Left cardiac atrium (tissue), 4 donors: Measurements from ENCODE around the gene RBL1. TPM values are rescaled to one million over a fixed set of nuclear protein-coding genes. Genes with fewer than 3 reads are reported as not detected.
"Not testable (repeated sequence)": the region's sequence is repeated elsewhere in the genome, so short reads cannot be mapped to it uniquely, and the experiment has no call there.

ENCODE experiments used
- ATAC-seq, 2 donors: fragments of 200-7000 bp; cut with Tn5 transposase; one replicate each; pipeline ENCODE4 v1.9.1; 2020; ENCODE audit warnings: mild to moderate bottlenecking in 2 of 2, moderate library complexity in 2 of 2
- DNase-seq: peaks from one replicate; pipeline ENCODE4 v3.0.0-alpha.2; 2020
- intact Hi-C, 2 donors: fragments of 100-400 bp; cut with DNase I; formaldehyde crosslinking; loops; one replicate each; pipeline versions ENCODE4 v1.14.1 to v1.15.1; 2022 to 2023
- total RNA-seq, 2 donors: library from RNA; stranded (reverse); fragmentation: NEBNext Ultra II Directional; extraction: Animal tissue kit (Norgen Biotek cat#: 25700); gene quantifications; one replicate each; pipeline ENCODE4 v1.2.1, GENCODE V29; 2021
- donor health status: DM: no; HTN: yes; CAD: no.
- donor health status: DM: no; HTN: yes; CAD: no; lungs with severe emphysema.
- donor health status: DM: yes; HTN: yes; CAD: no.
- donor health status: Dilated cardiomyopathy.

The RBL1 gene
- total RNA-seq, 2 donors from 2014 or later = 3.8 to 6.0 TPM

DNA sequence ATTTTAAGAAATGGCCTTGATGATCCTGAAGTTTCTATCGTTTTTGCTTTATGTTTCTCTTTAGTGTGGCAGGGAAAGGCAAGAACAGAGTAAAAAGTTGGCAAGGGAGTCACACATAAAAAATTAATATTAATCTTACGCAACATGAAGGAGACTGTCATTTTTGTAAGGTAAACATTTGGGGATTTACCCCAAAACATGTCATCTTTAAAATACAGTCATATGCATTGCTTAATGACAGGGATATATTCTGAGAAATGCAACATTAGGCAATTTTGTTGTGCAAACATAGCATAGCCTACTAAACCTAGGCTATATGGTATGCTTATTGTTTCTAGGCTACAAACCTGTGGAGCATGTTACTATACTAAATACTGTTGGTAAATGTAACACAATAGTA lies 5.4 kb downstream of the RBL1 start:
- intact Hi-C loops = no loop called here
- ATAC-seq (no peak), DNase-seq (no peak)

DNA sequence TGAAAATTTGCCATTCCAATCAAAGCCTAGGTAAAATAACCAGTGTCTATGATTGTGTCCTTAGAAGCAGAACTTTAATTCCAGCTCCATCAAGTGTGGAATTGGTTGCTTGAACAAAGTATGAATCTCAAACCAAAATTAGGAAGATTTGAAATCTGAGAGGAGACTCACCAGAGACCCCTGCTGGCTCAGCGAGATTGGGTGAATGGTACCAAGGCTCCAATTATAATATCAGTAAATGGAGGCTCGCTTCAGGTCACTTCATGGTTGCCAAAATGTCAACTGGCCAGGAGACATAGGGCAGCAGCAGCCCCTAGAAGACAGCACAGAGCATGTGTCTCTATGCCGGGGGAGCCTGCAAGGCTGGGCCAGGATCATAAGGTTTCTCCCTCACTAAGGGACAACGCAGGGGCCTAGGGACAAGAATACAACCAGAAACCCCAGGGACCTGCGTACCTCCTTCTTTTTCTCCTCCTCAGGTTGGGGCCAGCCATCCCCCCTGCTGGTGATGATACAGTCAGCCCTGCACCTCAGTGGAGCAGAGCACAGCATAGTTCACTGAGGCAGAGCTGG lies 14.0 kb downstream of the RBL1 start:
- DNase-seq (no peak), ATAC-seq (no peak)
- intact Hi-C loops = no loop called here

DNA sequence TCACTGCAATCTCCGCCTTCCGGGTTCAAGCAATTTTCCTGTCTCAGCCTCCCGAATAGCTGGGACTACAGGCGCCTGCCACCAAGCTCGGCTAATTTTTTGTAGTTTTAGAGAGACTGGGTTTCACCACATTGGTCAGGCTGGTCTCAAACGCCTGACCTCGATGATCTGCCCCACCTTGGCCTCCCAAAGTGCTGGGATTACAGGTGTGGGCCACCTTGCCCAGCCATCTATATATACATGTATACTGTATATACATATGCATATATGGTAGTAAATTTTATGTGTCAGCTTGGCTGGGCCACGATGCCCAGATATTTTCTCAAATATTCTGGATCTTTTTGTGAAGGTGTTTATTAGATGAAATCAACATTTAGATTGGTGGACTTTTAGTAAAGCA lies 18.8 kb downstream of the RBL1 start:
- DNase-seq (no peak), ATAC-seq (no peak)
- intact Hi-C loops = no loop called here

DNA sequence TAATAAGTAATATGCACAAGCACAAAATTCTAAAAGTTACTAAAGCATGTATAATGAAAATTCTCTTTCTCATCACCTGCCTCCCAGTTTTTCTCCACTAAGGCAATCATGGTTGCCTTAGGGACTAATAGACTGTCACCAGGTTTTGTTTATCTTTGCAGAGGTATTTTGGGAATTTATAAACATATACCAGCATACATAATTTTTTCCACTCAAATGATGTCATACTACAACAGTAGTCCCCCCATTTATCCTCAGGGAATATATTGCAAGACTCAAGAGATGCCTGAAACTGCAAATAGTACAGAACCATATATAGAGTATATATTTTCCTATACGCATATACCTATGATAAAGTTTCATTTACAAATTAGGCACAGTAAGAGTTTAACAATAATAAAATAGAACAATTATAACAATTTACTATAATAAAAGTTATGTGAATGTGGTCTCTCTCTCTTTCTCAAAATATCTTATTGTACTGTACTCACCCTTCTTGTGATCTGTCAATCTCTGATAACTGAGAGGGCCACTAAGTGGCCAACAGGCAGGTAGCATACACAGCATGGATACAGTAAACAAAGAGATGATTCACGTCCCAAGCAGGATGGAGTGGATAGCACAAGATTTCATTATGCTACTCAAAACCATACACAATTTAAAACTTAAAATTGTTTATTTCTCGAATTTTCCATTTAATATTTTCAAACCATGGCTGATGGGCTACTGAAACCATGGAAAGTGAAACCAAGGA lies 19.7 kb downstream of the RBL1 start:
- DNase-seq (no peak), ATAC-seq (no peak)
- intact Hi-C loops = no loop called here

DNA sequence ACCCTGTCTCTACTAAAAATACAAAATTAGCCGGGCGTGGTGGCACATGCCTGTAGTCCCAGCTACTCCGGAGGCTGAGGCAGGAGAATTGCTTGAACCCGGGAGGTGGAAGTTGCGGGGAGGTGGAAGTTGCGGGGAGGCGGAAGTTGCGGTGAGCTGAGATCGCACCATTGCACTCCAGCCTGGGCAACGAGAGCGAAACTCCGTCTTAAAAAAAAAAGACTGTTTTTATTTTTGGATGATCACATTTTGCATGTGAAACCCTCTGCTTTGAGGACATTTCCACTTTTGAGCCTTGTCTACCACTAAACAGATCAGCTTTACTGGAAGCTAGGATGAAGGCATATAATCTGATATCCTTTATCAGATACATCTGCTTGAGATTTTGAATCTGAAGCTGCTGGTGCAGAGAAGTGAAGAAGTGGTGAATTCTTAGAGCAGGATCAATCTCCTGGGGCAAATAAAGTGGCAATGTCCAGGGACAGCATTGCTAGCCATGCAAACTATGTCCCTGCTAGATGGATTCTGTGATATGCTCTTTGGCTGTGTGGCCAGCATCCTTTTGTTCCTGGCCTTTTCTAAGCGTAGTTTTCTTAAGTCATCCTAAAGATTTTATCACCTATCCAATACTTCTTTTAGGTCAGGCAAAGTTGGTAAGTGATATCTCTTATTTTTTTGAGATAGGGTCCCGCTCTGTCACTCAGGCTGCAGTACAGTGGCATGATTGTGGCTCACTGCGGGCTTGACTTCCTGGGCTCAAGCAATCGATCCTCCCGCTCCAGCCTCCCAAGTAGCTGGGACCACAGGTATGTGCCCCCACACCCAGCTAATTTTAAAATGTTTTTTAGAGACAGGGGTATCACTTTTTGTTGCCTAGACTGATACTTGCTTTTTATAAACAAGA lies 23.3 kb downstream of the RBL1 start:
- intact Hi-C loops = no loop called here
- ATAC-seq = no peak
- DNase-seq = no peak

DNA sequence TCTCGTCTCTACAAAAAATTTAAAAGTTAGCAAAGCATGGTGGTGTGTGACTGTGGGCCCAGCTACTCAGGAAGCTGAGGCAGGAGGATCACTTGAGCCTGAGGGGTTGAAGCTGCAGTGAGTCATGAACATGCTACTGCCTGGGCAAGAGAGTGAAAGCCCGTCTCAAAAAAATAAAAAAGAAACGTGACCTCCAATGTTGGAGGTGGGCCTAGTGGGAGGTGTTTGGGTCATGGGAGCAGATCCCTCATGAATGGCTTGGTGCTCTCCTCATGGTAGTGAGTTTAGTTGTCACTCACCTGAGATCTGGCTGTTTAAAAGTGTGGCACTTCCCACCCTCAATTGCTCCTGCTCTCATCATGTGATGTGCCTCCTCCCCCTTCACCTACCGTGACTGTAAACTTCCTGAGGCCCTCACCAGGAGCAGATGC lies 24.3 kb downstream of the RBL1 start:
- intact Hi-C loops = no loop called here
- ATAC-seq (no peak), DNase-seq (no peak)

DNA sequence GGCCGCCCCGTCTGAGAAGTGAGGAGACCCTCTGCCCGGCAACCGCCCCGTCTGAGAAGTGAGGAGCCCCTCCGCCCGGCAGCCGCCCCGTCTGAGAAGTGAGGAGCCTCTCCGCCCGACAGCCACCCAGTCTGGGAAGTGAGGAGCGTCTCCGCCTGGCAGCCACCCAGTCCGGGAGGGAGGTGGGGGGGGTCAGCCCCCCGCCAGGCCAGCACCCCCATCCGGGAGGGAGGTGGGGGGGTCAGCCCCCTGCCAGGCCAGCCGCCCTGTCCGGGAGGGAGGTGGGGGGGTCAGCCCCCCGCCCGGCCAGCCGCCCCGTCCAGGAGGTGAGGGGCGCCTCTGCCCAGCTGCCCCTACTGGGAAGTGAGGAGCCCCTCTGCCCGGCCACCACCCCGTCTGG lies 26.2 kb downstream of the RBL1 start:
- intact Hi-C loops, DNase-seq, ATAC-seq: not testable (repeated sequence)

DNA sequence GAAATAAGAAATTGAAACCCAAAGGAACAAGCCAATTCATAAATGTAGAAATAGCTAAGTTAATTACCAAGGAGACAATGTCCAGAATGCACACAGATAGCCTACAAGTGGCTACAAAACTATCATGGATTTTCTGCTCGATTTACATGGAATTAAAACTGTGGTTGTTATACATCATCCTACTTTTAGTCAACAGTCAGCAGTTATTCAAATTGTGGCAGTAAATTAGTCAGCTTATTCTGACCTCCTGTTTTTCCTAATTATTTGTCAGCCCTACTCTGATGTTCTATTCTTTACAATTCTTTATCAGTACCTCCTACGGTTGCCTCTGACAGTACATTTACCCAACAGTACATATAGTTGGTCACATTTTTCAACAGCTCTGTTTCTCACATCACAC lies 29.6 kb downstream of the RBL1 start:
- ATAC-seq (no peak), DNase-seq (no peak)
- intact Hi-C loops = no loop called here

DNA sequence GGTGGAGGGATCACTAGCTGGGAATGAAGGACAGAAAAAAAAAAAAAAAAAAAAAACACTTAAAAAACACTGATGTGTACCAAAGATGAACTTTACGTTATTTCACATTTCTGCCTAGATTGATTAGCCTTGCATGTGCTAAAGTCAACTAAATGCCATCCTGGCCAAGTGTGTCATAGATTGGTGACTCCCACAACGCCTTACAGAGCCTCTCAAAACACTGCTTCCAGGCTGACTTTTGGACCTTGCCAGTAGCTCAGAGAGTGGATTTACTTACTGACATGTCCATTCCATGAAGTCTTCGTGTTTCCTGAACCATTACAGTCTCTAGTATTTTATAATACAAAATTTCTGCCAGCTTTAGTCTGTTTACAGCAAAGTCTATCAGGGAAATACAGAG lies 40.5 kb downstream of the RBL1 start:
- no peak for DNase-seq
- peak in 1 of 2 donors; percentile 59 for ATAC-seq
- intact Hi-C loops = no loop called here

DNA sequence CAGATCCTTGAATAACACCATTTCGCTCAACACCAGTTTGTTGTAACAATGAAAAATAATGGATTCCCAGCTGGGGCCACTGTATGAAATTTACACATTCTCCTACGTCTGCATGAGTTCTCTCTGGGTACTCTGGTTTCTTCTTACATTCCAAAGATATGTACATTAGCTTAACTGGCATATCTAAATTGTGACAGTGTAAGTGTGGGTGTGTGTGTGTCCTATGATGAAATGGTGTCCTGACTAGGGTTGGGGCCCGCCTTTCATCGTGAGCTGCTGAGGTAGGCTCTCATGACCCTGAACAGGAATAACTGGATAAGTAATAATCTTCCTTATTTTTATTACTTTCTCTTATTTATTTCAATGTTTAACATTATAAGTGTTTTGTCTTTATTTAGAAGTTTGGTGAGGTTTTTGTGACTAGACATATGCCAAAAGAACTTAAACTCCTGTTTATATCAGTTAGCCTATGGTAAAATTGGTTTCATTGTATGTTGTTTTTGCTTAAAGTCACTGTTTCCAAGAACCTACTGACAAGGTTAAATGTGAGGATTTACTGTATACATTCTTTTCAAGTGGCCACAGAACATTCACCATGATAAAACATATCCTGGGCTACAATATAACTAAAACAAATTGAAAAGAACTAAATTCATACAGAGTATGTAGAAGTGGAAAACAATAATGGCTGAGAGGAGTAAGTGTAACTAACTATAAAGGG lies 42.4 kb downstream of the RBL1 start:
- ATAC-seq (no peak), DNase-seq (no peak)
- intact Hi-C loops = no loop called here

DNA sequence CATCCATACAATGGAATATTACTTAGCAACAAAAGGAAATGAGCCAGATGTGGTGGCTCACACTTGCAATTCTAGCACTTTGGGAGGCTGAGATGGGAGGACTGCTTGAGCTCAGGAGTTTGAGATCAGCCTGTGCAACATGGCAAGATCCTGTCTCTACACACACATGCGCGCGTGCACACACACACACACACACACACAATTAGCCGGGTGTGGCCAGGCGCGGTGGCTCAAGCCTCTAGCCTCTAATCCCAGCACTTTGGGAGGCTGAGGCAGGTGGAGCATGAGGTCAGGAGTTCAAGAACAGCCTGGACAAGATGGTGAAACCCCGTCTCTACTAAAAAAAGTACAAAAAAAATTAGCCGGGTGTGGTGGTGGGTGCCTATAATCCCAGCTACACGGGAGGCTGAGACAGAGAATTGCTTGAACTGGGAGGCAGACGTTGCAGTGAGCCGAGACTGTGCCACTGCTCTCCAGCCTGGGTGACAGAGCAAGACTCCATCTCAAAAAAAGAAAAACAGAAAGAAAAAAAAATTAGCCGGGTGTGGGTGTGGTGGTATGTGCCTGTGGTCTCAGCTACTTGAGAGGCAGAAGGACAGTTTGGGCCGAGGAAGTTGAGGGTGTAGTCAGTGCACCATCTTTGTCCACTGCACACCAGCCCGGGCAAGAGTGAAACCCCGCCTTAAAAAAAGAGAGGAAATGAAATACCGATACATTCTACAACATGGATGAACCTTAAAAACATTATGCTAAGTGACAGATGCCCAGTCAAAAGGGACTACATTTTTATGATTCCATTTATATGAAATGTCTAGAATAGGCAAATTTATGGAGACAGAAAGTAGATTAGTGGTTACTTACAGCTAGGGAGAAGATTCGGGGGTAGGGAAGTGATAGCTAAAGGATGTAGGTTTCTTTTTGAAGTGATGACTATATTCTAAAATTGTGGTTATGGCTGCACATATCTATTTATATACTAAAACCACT lies 52.5 kb downstream of the RBL1 start:
- DNase-seq (no peak), ATAC-seq (peak in 1 of 2 donors; percentile 11)
- intact Hi-C loops = no loop called here

DNA sequence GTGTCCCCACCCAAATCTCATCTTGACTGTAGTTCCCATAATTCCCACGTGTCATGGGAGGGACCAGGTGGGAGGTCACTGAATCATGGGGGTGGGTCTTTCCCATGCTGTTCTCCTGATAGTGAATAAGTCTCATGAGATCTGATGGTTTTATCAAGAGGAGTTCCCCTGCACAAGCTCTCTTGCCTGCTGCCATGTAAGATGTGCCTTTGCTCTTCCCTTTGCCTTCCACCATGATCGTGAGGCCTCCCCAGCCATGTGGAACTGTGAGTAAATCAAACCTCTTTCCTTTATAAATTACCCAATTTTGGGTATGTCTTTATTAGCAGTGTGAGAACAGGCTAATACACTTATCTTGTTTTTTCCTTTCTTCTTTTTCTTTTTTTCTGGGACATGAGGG lies 56.4 kb downstream of the RBL1 start:
- intact Hi-C loops, ATAC-seq, DNase-seq: not testable (repeated sequence)

DNA sequence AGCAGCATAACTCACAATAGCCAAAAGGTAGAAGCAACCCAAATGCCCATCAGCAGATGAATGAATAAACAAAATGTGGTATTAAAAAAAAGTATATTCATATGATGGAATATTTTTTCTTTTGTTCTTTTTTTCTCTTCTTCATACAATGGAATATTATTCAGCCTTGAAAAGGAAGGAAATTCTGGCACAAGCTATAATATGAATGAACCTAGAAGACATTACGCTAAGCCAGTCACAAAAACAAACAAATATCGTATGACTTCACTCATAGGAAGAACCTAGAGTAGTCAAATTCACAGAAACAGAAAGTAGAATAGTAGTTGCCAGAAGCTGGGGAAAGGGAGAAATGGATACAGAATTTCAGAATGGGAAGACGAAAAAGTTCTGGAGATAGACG lies 63.7 kb downstream of the RBL1 start:
- intact Hi-C loops = no loop called here

DNA sequence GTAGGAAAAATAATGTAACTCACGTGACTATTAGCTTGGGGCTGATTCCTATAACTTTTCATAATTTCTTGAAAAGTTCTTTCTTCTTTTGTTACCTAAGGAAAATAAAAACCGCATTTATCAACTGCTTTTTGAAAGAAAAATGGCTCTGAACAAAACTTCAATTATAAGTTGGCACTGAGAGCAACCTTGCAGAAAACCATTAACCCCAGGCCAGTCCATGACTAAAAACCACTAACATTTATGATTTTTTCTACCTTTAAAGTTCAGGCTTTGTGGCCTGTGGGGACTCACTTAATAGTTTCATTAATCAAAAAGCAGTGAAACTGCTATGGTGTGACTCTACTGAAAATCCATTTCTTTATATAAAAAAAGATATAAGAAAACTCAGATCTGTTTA lies 75.2 kb downstream of the RBL1 start:
- intact Hi-C loops = no loop called here
- ATAC-seq (no peak), DNase-seq (no peak)

More for the DNA sequence above, 63.7 kb downstream of the RBL1 start:
- DNase-seq = no peak
- ATAC-seq = no peak

DNA sequence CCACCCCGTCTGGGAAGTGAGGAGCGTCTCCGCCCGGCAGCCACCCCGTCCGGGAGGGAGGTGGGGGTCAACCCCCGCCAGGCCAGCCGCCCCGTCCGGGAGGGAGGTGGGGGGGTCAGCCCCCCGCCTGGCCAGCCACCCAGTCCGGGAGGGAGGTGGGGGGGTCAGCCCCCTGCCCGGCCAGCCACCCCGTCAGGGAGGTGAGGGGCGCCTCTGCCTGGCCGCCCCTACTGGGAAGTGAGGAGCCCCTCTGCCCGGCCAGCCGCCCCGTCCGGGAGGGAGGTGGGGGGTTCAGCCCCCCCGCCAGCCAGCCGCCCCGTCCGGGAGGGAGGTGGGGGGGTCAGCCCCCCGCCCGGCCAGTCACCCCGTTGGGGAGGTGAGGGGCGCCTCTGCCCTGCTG lies 83.2 kb downstream of the RBL1 start:
- ATAC-seq, DNase-seq, intact Hi-C loops: not testable (repeated sequence)

DNA sequence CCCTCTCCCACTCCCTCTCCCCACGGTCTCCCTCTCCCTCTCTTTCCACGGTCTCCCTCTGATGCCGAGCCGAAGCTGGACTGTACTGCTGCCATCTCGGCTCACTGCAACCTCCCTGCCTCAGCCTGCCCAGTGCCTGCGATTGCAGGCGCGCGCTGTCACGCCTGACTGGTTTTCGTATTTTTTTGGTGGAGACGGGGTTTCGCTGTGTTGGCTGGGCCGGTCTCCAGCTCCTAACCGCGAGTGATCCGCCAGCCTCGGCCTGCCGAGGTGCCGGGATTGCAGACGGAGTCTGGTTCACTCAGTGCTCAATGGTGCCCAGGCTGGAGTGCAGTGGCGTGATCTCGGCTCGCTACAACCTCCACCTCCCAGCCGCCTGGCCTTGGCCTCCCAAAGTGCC lies 83.9 kb downstream of the RBL1 start:
- ATAC-seq, intact Hi-C loops, DNase-seq: not testable (repeated sequence)

DNA sequence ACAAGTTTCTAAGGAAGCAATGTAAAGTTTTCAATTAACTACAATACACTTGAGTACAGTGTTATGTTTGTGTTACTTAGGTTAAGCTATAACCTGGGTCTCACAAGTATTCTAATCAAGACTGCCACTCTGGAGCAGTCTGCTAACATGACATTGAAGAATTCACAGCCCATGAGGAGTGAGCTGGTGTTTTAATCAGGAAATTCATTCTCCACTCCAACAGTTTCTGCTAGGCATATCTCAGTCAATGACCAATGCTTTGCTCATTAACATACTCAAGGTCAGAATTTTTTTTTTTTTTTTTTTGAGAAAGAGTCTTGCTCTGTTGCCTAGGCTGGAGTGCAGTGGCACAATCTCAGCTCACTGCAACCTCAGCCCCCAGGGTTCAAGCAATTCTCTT lies 84.7 kb downstream of the RBL1 start:
- no peak for DNase-seq
- intact Hi-C loops = no loop called here
- ATAC-seq = no peak

DNA sequence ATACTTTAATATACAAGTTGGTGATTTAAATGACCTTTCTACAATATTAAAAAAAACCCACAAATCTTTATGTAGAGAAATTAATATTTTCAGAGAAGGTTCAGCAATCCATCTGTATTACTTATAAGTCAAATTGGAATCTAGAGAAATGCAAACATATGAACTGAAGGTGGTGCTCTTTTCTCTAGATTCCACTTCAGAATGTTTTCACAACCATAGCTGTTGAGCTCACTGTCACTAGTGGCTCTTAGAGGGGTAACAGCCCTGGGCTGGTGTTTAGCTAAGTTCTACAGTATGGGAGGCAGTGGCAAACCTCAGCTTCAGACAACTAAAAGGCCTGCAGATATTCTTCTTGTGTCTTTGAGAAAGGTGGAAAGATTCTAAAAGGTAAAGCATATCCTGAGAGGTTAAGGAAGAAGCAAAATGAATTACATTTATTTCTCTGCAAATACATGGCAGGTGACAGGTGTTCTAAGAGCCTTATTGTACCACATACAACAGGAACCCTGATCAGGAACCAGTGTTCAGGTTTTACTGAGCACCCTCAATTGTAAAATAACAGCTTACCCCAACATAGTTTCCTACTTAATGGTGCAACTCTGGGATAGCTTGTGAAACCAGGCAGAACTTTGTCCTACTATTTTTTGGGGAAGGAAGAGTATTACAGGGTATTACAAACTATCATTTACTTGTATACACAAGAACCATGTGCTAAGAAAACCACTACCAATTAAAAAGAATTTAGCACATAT lies 87.7 kb downstream of the RBL1 start:
- ATAC-seq (peak; percentile 39 to 83), DNase-seq (no peak)
- intact Hi-C loops = no loop called here
